Measurements from ENCODE around the gene ARID3A. TPM values are rescaled to one million over a fixed set of nuclear protein-coding genes. Genes with fewer than 3 reads are reported as not detected.

The ARID3A gene
- total RNA-seq, 1 experiment from 2014 or later = 11.8 TPM

DNA sequence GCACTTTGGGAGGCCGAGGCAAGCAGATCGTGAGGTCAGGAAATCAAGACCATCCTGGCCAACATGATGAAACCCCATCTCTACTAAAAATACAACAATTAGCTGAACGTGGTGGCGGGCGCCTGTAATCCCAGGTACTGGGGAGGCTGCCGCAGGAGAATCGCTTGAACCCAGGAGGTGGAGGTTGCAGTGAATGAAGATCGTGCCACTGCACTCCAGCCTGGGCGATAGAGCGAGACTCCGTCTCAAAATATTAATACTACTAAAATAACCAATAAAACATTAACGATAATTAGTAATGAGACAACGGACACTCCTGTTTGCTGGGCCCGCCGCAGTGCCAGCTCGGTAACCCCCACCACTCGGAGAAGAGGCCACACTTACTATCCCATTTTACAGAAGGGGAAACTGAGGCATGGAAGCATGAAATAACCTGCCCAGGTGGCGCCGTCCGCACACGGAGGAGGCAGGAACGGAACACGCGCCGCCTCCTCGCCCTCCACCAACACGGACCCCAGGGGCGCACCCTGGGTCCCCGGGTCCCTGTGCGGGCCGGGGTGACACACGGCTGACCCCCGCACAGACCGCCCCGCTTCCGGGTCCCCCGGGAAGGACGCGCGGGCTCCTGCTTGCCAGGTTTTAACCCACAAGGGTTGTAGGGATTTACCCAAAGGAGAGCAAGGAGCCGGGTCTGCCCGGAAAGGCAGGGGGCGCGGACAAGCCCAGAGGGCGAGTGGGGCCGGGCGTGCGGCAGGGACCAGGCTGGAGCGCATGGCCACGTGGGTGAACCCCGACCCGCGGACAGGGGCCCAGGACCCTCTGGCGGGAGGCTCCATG, 14.4 kb upstream of the ARID3A start:
- no peak for DNase-seq (ENCODE audit: low spot score)

DNA sequence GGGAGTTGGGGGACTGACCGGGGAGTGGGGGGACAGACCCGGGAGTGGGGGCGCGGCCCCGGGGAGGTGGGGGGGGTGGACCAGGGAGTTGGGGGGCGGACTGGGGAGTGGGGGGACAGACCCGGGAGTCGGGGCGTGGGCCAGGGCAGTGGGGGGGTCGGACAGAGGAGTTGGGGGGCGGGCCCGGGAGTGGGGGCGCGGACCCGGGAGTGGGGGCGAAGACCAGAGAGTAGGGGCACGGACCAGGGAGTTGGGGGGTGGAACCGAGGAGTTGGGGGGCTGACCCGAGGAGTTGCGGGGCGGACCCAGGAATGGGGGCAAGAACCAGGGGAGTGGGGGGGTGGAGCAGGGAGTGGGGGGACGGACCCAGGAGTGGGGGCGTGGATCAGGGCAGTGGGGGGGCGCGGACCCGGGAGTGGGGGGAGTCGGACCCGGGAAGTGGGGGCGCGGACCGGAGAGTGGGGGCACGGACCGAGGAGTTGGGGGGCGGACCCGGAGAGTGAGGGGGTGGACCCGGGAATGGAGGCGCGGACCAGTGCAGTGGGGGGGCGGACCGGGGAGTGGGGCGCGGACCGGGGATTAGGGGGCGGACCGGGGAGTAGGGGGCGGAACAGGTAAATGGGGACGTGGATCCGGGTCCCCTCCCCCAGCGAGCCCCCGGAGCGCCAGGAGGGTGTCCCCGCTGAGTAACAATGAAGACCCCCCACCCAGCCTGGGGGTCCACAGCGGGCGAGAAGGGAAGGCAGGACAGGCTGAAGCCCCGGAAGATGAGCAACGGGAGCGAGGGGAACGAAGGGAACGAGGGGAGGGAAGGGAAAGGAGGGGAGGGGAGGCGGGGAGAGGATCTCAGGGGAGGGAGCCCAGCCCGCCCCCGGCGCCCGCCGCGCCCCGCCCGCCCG, 13.4 kb upstream of the ARID3A start:
- DNase-seq (ENCODE audit: low spot score) = no peak

DNA sequence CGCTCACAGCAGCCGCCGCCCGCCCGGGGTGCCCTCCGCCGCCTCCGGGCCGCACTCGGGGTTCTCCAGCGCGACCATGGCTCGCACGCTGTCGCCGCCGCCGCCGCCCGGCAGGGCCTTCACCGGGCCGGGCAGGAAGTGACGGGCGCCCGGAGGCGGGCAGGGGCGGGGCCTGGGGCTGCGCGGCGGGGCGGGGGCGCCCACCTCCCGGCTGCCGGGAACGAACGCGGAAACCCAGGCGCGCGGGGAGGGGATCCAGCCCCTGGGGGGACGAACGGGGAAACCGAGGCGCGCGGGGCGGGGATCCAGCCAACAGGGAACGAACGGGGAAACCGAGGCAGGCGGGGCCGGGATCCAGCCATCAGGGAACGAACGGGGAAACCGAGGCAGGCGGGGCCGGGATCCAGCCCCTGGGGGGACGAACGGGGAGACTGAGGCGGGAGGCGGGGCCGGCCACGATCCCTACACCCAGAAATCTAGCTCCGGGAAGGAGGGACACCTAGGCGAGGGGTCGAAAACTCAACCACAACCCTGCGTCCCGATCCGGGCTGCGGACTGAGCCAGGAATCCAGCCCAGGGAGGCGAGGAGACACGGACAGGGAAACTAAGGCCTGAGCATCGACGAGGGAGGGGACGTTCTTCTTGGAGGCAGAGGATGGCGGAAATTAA, 12.6 kb upstream of the ARID3A start, which contains the start of gene R3HDM4:
R3HDM4 (minus strand) TSS at position 140 of the 669 bp plus-strand sequence; CDS start at position 78, 62 bp downstream.
- DNase-seq (ENCODE audit: low spot score) = no peak

DNA sequence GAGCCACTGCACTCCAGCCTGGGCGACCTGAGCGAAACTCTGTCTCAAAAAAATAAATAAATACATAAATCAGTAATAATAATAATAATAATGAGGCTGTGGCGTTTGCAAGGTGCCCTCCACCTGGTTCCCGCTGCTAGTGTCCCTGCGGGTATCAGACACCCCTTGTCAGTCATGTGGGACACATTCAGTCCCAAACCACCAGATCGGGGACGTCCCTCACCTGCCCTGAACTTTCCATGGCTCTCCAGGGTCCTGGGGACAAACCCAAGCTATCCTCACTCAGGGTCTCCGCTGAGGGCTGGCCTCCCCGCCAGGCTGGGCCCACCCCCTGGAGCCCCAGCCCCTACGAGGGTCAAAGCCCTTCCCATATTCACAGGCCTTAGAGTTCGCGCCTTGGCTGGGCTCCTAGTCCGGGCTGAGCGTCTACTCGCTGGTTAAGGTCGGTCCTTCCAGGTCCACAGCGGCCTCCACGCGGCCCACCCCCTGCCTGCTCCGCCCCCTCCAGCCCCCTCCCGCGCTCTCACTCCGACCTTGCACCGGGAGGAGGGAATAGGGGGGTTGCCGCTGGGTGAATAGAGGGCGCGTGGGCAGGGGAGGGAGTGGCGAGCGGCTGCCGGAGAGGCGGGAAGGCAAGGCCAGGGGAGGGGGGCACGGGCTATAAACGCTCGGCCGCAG, 9.1 kb upstream of the ARID3A start:
- no peak for DNase-seq (ENCODE audit: low spot score)

DNA sequence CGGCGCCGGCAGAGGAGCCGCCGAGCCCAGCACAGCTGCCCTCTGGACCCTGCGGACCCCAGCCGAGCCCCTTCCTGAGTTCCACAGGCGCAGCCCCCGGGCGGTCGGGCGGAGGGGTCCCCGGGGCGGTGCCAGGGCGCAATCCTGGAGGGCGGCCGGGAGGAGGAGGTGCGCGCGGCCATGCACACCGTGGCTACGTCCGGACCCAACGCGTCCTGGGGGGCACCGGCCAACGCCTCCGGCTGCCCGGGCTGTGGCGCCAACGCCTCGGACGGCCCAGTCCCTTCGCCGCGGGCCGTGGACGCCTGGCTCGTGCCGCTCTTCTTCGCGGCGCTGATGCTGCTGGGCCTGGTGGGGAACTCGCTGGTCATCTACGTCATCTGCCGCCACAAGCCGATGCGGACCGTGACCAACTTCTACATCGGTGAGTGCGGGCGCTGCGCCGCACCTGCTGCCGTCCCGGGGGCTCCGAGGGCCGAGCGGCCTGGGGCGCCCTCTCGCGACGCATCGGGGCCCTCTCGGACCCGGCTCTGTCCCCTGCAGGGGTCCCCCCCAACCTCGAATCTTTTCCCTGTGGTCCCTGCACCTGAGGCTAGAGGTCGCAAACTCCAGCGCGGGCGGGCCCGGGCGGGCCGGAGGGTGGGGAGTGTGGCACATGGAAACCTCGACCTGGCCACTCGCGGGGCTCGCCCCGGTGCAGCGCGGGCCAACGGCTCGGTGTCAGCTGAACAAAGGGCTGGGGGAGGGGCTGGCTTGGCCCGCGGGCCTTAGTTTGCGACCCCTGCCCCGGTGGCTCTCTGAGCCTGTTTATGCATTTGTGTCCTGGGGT, 8.3 kb upstream of the ARID3A start, which contains the start of gene KISS1R:
KISS1R (plus strand) TSS at position 11 of the 829 bp plus-strand sequence; CDS start at position 181, 170 bp downstream.
- no peak for DNase-seq (ENCODE audit: low spot score)

DNA sequence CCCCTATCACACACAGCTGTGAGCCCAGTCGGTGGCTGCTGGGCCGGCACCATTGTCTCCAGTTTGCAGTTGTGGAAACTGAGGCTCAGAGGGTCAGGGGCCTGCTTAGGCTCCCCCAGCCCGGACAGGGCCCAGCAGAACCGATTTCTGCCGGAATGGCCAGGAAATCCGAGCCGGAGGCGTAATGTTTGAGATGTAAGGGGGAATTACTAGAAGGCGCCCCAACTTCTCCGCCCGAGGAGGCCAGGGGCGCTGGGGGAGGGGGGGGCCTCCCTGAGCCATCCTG, 7.7 kb upstream of the ARID3A start:
- DNase-seq (ENCODE audit: low spot score) = no peak

DNA sequence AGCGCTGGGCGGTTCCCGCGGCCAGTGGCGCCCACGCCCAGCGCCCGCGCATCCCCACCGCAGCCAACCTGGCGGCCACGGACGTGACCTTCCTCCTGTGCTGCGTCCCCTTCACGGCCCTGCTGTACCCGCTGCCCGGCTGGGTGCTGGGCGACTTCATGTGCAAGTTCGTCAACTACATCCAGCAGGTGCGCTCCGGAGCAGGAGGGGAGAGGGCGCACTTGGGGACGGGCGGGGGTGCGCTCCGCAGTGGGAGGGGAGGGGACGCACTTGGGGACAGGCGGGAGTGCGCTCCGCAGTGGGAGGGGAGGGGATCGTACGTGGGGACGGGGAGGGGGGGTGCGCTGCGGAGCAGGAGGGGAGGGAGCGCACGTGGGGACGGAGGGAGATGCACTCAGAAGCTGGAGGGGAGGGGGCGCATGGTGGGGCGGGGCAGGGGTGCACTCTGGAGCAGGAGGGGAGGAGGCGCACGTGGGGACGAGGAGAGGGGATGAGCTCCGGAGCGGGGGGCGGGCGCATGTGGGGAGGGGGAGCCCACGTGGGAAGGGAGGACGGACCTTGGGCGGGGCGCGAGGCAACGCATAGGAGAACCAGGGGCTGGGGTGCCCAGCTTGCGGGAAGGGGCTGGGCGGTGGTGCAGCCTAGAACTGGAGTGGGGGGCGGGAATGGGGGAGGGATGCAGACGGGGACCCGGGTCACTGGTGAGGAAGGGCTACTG, 7.2 kb upstream of the ARID3A start:
- DNase-seq (ENCODE audit: low spot score) = no peak

DNA sequence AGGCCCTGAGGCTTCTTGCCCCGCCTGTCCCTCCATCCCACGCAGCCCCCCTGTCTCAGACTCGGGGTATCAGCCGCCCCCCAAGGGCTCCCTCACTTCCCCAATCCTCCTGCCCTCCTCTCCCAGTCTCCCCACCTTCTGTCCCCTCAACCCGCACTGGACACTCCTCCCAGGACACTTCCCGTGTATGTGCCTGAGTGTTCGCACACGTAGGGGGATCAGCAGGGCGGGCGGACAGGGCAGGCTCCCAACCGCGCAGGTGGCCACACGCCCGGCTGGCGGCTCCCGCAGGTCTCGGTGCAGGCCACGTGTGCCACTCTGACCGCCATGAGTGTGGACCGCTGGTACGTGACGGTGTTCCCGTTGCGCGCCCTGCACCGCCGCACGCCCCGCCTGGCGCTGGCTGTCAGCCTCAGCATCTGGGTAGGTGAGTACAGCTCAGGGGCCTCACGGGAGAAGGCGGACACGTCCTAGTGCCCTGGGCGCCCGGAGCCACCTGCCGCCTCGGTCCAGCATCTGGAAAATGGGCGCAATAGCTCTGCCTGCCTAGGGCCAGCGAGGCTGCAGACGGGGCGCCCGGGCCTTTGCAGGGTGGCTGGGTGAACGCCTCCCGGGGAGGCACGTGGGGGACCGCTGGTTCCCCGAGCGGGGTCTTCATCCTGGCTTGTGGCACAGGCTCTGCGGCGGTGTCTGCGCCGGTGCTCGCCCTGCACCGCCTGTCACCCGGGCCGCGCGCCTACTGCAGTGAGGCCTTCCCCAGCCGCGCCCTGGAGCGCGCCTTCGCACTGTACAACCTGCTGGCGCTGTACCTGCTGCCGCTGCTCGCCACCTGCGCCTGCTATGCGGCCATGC, 6.4 kb upstream of the ARID3A start:
- DNase-seq (ENCODE audit: low spot score) = peak; percentile 41

DNA sequence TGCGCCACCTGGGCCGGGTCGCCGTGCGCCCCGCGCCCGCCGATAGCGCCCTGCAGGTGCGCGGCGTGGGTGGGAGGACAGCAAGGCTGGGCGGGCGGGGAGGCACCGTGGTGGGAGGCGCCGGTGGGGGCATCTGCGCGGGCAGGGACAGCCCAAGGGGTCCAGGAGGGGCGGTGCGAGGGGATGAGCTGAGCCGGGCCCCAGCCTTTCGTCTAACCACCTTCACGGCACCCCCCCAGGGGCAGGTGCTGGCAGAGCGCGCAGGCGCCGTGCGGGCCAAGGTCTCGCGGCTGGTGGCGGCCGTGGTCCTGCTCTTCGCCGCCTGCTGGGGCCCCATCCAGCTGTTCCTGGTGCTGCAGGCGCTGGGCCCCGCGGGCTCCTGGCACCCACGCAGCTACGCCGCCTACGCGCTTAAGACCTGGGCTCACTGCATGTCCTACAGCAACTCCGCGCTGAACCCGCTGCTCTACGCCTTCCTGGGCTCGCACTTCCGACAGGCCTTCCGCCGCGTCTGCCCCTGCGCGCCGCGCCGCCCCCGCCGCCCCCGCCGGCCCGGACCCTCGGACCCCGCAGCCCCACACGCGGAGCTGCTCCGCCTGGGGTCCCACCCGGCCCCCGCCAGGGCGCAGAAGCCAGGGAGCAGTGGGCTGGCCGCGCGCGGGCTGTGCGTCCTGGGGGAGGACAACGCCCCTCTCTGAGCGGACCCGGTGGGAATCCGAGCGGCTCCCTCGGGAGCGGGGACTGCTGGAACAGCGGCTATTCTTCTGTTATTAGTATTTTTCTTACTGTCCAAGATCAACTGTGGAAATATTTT, 5.6 kb upstream of the ARID3A start:
- no peak for DNase-seq (ENCODE audit: low spot score)

DNA sequence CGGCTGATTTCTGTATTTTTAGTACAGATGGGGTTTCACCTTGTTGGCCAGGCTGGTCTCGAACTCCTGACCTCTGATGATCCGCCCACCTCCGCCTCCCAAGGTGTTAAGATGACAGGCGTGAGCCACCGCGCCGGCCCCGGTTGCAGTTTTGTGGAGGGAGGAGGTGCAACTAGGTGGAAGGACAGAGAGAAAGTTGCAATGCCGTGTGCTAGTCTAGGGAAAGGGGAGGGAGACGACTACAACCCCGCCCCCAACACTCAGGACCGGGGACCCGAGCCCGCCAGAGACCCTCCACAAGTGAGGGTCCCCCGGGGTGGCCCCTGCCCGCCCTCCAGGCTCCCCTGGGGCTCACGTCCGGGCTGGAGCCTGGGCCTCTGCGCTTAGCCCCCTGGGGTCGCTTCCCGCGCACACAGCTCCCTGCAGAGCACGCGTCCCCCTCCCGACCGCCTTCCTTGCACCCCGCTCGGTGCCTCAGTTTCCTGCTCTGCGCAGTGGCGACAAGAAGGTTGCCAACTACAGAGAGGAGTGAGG, 1.2 kb upstream of the ARID3A start:
- no peak for DNase-seq (ENCODE audit: low spot score)

DNA sequence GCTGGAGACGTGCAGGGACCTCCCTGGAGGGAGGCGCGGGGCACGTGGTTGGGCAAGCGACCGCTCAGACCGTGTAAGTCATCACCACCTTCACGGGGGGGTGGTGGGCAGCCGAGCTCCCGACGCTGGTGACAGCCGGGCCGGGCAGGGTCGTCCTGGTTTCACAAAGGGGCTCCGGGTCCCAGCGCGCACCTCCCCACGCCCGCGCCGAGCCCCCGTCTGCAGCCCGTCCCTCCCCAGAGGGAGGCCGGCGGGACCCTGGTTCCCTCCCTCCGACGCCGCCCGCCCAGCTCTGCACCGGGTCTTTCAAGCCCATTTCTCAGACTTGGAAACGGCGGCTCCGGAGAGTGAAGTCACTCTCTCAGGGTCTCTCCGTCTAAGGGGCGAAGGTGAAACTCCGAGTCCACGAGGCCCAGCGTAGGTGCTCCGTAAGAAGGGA, 729 bp upstream of the ARID3A start:
- DNase-seq (ENCODE audit: low spot score) = no peak

DNA sequence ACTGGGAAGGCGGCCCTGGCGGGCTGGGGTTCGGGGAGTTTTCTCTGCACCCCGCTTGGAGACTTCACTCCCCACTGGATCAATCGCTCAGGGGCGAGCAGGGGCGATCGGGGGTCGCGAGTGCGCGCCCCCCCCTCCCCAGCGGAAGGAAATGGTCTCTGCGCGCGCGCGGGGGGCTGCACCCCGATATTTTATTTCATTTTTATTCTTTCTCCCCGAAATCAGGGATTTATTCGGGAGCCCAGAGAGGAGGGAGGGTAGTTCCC, 421 bp downstream of the ARID3A start:
- DNase-seq (ENCODE audit: low spot score) = no peak

DNA sequence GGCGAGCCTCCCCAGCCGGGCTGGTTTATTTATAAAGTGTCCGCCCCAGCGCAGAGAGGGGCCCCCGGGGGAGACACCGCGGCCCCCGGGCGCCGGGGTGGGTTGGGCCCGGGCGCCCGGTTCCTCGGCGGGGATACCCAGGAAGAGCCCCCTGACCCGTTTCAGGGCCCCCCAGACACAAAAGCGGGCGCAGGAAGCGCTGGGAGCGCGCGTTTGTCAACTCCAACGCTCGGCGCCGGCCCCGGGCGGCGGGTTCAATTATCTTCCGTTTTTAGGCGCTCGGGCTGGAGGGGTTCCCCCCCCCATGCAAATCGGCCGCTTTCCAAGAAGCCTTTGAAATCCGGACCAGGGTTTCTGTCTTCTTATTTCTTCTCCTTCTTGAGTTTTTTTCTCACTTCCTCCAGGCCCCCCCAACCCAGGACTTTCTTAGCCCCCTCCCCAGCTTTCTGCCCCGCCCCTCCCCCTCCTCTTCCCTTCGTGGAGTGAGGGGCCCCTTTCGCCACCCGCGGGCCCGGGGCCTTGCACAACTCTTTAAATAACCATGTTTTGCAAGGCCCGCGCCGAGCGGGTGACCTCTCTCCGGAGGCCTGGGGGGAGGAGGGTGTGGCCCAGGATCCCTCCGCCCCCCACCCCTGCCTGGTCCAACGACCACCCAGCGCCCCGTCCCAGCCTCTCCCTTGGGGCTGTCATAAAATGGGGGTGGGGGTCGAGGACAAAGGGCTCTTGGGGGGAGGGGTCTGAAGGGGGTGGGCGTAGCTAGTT, 935 bp downstream of the ARID3A start:
- no peak for DNase-seq (ENCODE audit: low spot score)

DNA sequence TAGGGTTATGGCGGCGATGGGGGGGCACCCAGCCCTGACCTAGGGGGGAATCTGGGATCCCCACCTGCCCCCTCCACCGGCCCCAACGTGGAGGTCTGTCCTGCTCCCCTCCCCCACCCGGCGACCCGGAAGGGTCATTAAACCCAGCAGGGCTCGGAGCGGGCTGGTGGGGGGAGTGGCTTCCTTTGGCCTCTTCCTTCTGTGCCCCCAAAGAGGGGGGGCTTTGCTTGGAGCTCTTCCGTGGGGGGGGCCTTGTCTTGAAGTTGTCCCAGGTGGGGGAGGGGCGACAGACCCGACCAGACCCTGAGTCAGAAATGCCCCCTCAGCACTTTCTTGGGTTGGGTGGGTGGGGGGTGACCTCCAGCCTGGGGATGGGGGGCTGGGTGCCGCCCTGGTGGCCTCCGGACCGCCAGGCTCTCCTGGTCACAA, 1.5 kb downstream of the ARID3A start:
- no peak for DNase-seq (ENCODE audit: low spot score)

DNA sequence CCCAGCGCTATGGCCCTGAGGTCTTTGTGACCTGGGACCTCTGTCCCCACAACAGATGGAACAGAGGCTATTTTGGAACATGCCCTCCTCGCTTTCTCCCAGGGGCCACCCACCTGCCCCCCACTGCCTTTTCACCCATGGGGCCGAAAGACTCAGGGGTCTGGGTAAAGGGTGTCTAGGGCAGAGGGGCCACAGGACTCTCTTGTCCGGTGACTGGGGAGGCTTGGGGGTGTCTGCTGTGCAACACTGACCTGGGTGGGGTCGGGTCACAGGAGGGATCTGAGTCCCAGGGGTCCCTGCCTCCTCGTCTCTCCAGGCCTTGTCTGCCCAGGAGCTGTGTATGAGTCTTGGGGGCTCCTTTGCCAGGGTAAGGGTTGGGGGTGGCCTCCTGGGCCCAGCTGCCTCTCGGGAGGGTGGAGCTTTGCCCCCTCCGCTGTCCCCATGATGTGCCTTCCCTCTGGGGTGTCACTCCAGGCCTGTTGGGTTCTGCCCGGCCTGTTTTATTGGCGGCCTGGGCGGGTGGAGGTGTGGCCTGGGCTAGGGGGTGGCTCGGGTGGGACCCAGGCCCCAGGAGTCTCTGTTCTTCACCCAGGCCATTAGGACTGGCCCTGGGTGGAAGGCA, 2.1 kb downstream of the ARID3A start:
- DNase-seq (ENCODE audit: low spot score) = no peak

DNA sequence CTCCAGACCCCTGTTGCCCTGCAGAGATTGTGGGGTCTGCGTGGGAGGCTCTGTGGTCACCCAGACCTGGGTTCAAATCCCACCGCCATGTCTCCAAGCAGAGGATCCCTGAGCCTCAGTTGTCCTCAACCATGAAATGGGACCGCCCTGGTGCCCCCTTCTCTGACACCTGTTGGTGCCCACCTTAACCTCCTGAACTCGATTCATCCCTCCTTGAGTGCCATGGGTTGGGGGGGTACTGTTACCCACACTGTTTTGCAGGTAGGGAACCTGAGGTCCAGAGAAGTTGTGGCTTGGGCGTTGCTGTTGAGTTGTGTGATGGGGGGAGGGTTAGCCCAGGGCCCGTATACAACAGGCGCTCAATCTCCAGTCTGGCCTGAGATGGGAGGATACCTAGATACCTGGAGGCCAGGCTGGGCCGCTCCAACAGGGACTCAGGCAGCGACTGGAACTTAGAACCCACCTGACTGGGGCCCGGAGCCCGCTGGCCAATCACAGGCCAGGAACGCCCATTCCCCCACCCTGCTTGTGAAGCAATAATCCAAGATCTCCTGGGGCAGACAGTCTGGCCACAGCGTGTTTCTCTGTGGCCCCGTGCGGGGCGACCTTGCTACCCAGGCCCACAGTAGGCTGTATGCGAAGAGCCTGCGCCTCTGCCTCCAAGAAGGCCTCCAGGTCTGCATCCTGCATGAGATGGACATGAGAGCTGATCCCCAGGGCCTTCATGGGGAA, 2.8 kb downstream of the ARID3A start:
- DNase-seq (ENCODE audit: low spot score) = no peak
